Keratinocyte (primary cell): ENCODE measurements around the gene PROSER1.

Experiments used
- EZH2 ChIP-seq: IDR thresholded peaks from one replicate; pipeline ENCODE4 v1.6.1; 2012; ENCODE audit warnings: inconsistent platforms, mild to moderate bottlenecking, low read length, moderate library complexity
- TF ChIP-seq, protein P1 (sequence below), 3 experiments: IDR thresholded peaks in 1 of 3; conservative IDR thresholded peaks in 1 of 3; optimal IDR thresholded peaks in 1 of 3; 2 replicates in 2 of 3; 3 replicates in 1 of 3; pipeline versions ENCODE3 to v1.5.1; 2011; ENCODE audit warnings: low read length in 3 of 3, mild to moderate bottlenecking in 3 of 3, moderate library complexity in 2 of 3, control low read depth in 1 of 3, inconsistent platforms in 1 of 3; ENCODE audit not compliant: insufficient read depth in 2 of 3; ENCODE audit errors: extremely low read depth in 1 of 3

DNA sequence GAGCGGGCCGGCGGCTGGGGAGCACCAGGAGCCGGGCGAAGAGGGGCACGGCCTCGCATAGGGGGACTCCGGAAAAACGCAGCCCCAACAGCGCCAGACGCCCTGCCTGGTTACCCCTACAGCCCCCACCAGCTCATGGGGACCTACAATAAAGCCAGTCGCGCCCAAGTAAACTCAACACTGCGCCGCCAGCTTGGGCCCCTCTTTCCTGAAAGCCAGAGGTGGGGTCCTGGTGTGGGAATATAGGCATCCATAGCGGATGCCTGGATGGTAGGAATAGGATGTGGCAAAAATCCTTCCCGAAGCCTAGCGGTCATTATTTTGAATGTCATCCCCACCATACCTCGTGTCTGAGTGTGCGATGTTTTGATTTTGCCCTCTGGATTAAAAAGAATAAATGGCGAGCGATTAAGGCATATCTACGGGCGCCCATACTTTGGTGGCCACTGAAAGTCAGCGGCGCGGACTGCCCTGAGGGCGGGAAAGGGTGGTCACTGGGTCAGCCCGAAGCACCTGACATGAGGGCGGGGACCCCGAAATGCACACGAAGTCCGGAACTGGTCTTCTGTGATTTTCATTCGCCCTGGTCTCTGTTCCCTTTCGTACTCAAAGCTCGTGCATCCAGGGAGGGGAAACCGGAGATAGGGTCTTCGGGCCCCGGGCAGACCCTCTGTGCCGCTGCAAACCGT lies at the start of gene PROSER1, which contains the start of gene NHLRC3:
- TF ChIP-seq EZH2, result no peak
- TF ChIP-seq, protein P1, sequence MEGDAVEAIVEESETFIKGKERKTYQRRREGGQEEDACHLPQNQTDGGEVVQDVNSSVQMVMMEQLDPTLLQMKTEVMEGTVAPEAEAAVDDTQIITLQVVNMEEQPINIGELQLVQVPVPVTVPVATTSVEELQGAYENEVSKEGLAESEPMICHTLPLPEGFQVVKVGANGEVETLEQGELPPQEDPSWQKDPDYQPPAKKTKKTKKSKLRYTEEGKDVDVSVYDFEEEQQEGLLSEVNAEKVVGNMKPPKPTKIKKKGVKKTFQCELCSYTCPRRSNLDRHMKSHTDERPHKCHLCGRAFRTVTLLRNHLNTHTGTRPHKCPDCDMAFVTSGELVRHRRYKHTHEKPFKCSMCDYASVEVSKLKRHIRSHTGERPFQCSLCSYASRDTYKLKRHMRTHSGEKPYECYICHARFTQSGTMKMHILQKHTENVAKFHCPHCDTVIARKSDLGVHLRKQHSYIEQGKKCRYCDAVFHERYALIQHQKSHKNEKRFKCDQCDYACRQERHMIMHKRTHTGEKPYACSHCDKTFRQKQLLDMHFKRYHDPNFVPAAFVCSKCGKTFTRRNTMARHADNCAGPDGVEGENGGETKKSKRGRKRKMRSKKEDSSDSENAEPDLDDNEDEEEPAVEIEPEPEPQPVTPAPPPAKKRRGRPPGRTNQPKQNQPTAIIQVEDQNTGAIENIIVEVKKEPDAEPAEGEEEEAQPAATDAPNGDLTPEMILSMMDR (optimal IDR thresholded peaks at IDR 0.05 in 1 of 3, IDR thresholded peaks at IDR 0.05 in 1 of 3, conservative IDR thresholded peaks at IDR 0.05 in 1 of 3; ENCODE audit: extremely low read depth in 1 of 3, insufficient read depth in 2 of 3, low read length in 3 of 3), result no peak
